Measurements from ENCODE around the gene NUP37.

The NUP37 gene

GRCh38 chr12:102024765-102025164 lies 95.1 kb downstream of the NUP37 start:
- no peak for DNase-seq

- no peak for DNase-seq
Observed at GRCh38 chr12:102023343-102023930, 96.5 kb downstream of the NUP37 start.

Measured in retina (tissue), 1 donor.